Neutrophil (primary cell): ENCODE results near the gene PLXNB3.

Experiments
- H3K27ac ChIP-seq: fragments of 200-600 bp; sonication (generic); 2 replicates; pipeline ENCODE4 v1.5.1; 2016; ENCODE audit warnings: mild to moderate bottlenecking, moderate library complexity
- H3K27me3 ChIP-seq: fragments of 200-600 bp; sonication (generic); 2 replicates; pipeline ENCODE4 v1.6.0; 2016; ENCODE audit warnings: mild to moderate bottlenecking
- H3K36me3 ChIP-seq: fragments of 200-600 bp; sonication (generic); 2 replicates; pipeline ENCODE4 v1.5.1; 2017
- H3K4me1 ChIP-seq, 2 experiments: fragments of 200-600 bp in 1 of 2; sonication (generic) in 1 of 2; 1 replicate in 1 of 2; 2 replicates in 1 of 2; pipeline versions ENCODE4 v1.5.1 to v1.6.1; 2013 to 2016; ENCODE audit warnings: low read depth in 1 of 2, low read length in 1 of 2, mild to moderate bottlenecking in 1 of 2, moderate library complexity in 1 of 2; ENCODE audit not compliant: control insufficient read depth in 1 of 2, insufficient read depth in 1 of 2
- H3K4me3 ChIP-seq, 2 experiments: fragments of 200-600 bp in 1 of 2; sonication (generic) in 1 of 2; 1 replicate in 1 of 2; 2 replicates in 1 of 2; pipeline ENCODE4 v1.5.1; 2013 to 2016; ENCODE audit warnings: low read depth in 1 of 2, low read length in 1 of 2, mild to moderate bottlenecking in 1 of 2, moderate library complexity in 1 of 2
- H3K9me3 ChIP-seq: fragments of 200-600 bp; sonication (generic); 2 replicates; pipeline ENCODE4 v1.5.1; 2016
- TF ChIP-seq, protein P1 (sequence below): fragments of 200-600 bp; sonication (generic); IDR thresholded peaks from 2 replicates; pipeline ENCODE4 v1.5.1; 2016; ENCODE audit warnings: antibody characterized with exemption

Gene PLXNB3

DNA sequence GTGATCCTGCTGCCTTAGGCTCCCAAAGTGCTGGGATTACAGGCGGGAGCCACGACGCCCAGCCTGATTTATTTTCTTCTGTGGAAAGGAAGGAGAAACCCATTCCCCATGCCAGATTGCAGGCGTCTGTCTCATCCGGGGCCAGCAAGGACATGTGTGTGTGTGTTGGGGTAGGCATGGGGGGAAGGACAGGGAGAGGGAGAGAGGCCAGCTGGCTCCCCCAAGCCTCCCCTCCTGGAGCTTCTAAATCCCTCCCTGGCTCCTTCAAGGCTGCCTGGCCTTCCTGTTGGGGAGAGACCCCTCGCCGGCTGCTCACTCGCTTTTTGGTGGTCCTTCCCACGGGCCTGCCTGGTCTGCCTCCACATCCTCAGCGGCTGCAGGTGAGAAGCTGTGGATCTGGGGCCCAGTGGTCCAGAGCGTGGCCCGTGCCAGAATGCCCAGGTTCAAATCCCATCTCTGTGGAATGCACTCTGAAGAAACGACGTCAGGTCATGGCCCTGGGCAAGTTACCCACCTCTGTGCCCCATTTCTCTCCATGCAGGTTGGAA is 1.3 kb upstream of the PLXNB3 start:
- no peak overlapping the region for H3K27ac ChIP-seq
- peaks cover 25% of the 10 kb centered on the region for H3K27me3 ChIP-seq
- H3K36me3 ChIP-seq: no peaks in the 10 kb centered on the region
- TF ChIP-seq, protein P1, sequence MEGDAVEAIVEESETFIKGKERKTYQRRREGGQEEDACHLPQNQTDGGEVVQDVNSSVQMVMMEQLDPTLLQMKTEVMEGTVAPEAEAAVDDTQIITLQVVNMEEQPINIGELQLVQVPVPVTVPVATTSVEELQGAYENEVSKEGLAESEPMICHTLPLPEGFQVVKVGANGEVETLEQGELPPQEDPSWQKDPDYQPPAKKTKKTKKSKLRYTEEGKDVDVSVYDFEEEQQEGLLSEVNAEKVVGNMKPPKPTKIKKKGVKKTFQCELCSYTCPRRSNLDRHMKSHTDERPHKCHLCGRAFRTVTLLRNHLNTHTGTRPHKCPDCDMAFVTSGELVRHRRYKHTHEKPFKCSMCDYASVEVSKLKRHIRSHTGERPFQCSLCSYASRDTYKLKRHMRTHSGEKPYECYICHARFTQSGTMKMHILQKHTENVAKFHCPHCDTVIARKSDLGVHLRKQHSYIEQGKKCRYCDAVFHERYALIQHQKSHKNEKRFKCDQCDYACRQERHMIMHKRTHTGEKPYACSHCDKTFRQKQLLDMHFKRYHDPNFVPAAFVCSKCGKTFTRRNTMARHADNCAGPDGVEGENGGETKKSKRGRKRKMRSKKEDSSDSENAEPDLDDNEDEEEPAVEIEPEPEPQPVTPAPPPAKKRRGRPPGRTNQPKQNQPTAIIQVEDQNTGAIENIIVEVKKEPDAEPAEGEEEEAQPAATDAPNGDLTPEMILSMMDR: no peak
- no peaks in the 10 kb centered on the region for H3K9me3 ChIP-seq
- H3K4me3 ChIP-seq: no peak overlapping the region
- no peaks in the 10 kb centered on the region for H3K4me1 ChIP-seq

DNA sequence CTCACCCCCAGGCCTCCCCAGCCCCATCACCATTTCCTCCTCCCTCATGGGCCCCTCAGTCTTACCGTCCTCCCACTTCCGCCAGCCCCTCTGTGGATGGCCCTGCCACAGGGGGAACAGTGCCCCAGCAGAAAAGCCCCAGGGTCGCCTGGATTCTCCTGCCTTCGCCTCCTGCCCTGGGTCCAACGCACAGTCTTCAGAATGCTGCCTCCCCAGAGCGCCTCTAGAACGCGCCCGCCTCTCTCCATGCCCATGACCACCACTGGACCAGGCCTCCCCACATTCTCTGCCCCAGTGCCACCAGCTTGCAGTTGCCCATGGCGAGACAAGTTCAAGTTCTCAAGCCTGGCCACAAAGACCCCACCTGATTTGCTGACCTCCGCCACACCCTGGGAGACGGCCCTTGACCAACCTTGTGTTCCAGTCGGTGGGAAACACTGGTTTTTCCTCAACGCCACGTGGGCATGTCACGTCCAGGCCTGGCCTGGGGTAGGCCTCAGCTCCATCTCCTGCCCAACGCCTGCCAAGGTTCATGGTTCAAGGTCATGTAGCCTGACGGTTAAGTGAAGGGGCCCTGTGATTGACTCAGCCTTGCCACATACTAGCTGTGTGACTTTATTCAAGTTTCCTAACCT is 634 bp upstream of the PLXNB3 start:
- TF ChIP-seq, protein P1: no peak
- Histone ChIP-seq H3K36me3 (no peaks in the 10 kb centered on the region), H3K9me3 (no peaks in the 10 kb centered on the region), H3K27me3 (peaks cover 25% of the 10 kb centered on the region), H3K4me3 (no peak overlapping the region), H3K27ac (no peak overlapping the region), H3K4me1 (no peaks in the 10 kb centered on the region)

DNA sequence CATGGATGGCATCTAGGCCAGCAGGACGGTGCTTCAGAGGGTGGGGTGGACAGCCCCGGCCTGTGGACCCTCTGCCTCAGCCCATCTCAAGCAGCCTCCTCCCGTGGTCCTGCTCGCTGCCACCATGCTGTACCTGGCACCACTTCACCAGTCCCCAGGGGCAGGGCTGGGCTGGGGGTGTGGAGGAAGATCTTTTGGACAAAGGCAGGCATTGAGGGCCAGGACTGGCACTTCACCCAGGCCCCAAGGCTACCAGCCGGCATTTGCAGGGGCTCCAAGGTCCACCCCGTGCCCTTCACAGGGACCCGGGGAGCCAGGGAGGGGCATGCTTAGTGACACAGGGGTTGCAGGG is 713 bp downstream of the PLXNB3 start:
- H3K9me3 ChIP-seq: no peaks in the 10 kb centered on the region
- no peaks in the 10 kb centered on the region for H3K36me3 ChIP-seq
- no peak overlapping the region for H3K27ac ChIP-seq
- H3K27me3 ChIP-seq: peaks cover 25% of the 10 kb centered on the region
- no peaks in the 10 kb centered on the region for H3K4me1 ChIP-seq
- H3K4me3 ChIP-seq: no peak overlapping the region
- TF ChIP-seq, protein P1: no peak

DNA sequence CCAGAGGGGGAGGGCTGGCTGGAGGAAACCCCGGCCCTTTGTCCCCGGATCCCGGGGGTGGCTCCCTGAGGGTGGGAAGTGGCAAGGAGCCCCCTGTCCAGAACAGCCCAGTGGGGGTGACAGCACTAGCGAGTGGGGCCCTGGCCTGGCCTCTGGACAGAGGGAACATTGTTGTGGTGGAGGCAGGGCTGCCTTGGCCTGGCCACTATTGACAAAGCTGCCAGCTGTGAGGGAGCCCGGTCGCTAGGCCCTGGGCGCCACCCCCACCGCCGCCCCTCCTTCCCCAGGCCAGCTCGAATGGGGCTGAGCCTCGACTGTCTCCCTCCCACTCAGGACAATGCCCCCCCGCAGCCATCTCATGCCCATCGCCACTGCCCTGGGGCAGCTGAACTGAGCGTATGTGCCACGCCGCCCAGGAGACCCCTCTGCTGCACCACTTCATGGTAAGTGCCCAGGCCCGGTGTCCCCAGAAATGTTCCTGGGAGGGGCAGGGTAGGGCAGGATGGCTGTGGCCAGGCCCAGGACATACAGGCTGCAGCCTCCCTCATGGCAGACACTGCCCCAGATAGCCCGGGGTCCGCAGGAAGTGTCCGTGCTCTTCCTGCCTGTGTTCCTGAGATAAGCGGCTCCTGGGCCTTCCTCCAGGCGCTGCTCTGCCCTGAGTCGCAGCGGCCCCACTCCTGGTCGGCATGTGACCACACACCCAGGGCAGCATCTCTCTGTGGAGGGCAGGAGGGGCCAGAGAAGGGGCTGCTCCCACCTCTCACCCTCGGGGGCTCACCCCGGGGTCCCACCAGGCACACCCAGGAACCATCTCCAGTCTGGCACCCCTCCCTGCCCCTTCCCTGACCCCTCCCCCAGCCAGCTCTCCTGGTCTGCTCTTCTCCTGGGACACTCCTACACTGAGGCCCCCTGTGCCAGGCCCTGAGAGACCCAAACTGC is 1.4 kb downstream of the PLXNB3 start:
- H3K4me3 ChIP-seq: no peak overlapping the region
- TF ChIP-seq, protein P1: no peak
- H3K27me3 ChIP-seq: peaks cover 25% of the 10 kb centered on the region
- H3K9me3 ChIP-seq: no peaks in the 10 kb centered on the region
- no peak overlapping the region for H3K27ac ChIP-seq
- H3K4me1 ChIP-seq: no peaks in the 10 kb centered on the region
- no peaks in the 10 kb centered on the region for H3K36me3 ChIP-seq

DNA sequence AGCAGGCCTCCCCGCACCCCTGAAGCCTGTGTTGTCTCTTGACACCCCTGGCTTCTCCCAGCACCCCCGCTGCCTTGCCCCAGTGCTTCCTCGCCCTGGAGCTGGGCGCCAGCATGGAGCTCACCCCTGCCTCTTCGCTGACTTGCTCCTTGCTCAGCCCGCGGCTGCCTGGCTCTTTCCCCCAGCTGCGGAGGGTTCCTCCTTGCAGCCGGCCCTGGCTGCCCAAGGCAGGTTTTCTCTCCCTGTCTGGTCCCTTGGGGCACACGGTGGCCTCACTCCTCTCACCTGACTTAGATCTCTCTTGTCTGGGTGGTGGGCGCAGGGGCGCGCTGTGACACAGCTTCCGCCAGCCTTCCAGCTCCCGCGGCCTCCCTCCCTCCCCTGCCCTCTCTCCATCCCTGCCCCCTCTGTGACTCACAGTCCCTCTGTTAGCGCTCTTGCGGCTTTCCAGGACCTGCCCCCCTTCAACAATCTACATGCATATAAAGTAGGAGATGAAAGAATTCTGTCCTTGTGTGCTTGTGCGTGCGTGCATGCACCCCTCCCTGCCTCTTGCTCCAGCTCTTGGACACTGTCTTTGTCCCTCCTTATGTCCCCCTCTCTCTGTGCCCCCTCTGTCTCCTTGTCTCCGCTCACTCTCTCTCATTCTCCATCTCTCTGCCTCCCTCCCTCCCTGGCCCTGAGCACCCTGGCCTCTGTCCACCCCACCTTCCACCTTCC is 2.2 kb downstream of the PLXNB3 start:
- H3K9me3 ChIP-seq: no peaks in the 10 kb centered on the region

More for the DNA sequence above, 2.2 kb downstream of the PLXNB3 start:
- TF ChIP-seq, protein P1: no peak
- Histone ChIP-seq H3K27me3 (peaks cover 25% of the 10 kb centered on the region), H3K4me1 (no peaks in the 10 kb centered on the region), H3K4me3 (no peak overlapping the region), H3K36me3 (no peaks in the 10 kb centered on the region), H3K27ac (no peak overlapping the region)
